Right renal pelvis (tissue), 4 donors: Measurements from ENCODE around the gene RFNG. TPM values are rescaled to one million over a fixed set of nuclear protein-coding genes. Genes with fewer than 3 reads are reported as not detected.

Experiments used
- DNase-seq, 4 donors: peaks; one replicate each; pipeline ENCODE4 v3.0.0-alpha.2; 2013; ENCODE audit warnings: low read depth in 4 of 4, low spot score in 3 of 4, missing footprints in 1 of 4
- polyA plus RNA-seq, 4 donors: library from polyadenylated mRNA; unstranded; fragments of 120-200 nt; gene quantifications; one replicate each; pipeline ENCODE4 v1.2.1, GENCODE V29; 2013; ENCODE audit not compliant: insufficient read length in 4 of 4

The RFNG gene
- polyA plus RNA-seq, 4 donors = 39.7 to 59.1 (median 47.5) TPM

- no peak for DNase-seq
Observed at GRCh38 chr17:82090549-82091263, 39.1 kb upstream of the RFNG start.

DNA sequence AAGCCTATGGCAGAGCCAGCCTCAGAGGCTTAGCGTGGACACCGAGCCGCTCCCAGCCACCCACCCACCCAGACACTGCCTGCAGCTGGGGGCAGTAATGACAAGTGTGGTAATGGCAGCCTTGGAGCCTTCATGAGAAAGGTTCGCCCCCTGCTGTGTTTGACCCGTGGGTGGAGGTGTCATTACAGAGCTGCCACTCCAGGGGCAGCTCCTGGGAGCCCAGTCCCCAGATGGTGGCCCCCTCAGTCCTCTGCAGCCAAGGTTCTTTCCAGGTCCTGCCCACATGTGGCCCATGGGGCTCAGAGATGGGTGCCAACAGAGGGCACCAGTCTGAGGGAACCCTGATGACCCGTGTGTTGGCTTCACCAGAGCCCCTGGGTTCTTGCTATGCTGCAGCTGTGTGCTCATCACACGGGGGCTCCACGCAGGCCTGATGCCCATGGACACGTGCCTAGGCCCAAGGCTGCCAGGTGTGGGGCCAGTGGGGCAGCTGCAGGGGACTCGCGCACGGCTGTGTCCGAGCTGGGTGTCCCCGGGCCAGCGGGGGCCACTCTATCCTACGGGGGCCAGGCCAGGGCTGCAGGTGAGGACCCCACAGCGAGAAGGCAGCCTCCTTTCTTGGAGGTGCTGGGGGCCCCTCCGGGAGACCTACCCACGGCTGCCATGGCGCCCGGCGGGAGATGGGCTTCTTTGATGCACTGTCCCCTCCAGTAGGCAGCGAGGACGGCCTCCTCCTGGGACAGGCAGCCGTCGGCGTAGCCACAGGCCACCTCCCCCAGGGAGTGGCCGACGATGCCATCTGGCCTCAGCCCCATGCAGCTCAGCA lies 38.3 kb upstream of the RFNG start:
- no peak for DNase-seq

- no peak for DNase-seq
Observed at GRCh38 chr17:82088838-82089722, 37.5 kb upstream of the RFNG start.

DNA sequence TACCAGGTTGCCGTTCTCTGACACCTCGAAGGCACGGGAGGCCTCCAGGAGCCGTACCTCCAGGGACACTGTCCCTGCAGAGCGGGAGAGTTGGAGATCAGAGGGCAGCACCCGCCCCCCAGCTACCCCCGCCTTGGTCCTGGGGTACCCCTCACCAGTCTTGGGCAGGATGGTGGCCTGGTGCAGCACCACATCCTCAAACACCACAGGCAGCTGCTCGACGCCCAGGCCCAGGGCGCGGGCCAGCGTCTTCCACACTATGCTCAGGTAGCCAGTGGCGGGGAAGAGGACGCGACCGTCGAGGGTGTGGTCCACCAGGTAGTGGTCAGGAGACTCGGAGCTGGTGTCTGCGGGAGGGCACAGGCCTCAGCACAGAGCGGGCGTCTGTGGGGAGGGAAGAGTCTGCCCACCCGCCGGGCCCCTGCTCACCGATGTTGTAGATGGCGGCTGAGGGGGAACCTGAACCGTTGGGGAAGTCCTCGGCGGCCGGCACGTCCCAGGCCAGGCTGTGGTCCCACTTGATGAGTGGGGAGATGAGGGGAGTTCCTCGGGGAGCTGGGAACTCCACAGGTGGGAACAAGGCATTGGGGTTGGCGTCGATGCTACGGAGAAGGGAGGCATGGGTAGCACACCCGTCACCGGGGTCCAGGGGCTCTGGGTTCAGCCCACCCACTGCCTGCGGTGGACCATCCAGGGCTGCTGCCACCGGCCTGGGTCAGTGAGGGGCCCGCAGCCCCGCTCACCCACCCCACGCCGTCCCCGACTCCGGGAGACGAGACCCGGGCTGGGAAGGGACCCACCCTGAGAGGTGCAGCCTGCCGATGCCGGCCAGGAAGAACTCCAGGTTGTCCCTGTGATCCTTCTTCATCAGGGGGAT lies 36.6 kb upstream of the RFNG start:
- no peak for DNase-seq

DNA sequence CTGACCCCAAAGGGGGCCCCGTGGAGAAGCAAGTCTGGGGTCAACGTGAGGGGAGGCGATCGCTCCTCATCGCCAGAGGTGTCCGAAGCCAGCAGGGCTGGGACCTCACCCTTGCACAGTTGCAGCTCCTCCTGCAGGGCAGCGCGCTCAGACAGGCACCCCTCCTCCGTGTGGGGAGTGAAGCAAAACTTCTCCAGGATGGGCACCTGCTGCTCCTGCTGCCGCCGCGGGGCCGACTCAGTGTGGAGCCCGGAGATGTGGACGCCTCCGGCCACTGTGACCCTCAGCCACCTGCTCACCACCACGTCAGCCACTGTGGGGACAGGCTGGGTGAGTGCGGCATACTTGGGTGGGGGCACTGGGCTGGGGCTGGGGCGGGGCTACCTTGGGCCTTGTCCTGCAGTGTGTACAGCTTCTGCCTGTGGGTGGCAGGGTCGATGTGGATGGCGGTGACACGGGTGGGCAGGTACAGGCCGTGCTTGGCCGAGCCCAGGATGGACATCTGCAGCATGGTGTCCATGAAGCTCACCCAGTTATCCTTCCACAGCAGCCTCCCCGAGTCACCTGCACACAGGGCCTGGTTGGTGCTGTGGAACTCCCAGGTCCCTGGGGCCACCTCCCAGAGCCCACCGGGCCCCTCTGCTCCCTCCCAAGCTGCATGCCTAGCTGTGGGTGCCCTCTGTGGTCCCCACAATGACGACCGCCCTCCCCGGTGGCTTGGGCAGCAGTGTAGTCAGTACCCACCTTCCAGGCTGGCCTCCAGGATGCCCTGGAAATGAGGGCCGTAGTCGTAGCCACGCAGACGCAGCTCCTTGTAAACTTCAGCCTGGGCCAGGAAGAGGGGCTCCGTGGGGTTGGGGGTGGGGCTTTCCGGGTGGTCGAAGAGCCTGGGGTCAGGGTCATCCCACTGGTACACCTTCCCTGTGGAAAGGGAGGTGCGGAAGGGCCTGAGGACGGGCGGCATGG lies 35.6 kb upstream of the RFNG start:
- DNase-seq = no peak

DNA sequence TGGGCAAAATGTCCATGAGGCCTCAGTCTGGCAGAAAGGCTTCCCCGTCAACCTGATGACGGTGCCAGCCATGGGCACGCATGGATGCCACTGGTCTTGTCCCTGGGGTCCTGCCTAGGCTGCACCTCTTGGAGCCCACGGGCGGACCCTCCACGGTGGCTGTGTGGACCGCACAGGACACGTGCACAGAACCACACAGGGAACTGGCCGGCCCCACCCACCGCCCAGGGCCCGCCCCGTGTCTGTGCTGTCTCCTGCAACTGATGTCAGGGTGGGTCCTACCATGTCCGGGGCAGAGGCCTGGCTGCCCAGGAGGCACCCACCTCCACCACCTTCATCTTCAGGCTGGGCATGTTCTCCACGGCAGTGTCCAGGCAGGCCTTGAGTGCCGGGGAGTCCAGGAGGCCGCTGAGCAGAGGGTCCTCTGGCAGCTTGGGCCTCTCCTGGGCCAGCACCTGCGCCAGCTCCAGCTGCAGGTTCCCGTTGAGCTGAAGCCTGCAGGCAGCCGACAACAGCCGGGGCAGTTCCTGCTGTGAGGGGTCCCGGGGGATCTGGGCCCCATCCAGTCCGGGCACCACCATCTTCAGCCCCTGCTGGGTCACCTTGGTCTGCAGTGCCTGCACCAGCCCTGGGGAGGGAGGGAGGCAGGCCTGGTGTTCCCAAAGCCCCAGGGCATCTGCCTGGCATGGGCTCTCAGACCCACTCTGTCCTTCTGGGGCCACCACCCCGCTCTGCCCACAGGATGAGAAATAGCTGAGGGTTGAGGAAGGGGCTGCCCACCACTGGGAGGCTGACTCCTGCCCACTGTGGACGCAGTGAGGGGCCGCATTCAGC lies 34.5 kb upstream of the RFNG start:
- no peak for DNase-seq

- no peak for DNase-seq
Observed at GRCh38 chr17:82085031-82085861, 33.6 kb upstream of the RFNG start.

DNA sequence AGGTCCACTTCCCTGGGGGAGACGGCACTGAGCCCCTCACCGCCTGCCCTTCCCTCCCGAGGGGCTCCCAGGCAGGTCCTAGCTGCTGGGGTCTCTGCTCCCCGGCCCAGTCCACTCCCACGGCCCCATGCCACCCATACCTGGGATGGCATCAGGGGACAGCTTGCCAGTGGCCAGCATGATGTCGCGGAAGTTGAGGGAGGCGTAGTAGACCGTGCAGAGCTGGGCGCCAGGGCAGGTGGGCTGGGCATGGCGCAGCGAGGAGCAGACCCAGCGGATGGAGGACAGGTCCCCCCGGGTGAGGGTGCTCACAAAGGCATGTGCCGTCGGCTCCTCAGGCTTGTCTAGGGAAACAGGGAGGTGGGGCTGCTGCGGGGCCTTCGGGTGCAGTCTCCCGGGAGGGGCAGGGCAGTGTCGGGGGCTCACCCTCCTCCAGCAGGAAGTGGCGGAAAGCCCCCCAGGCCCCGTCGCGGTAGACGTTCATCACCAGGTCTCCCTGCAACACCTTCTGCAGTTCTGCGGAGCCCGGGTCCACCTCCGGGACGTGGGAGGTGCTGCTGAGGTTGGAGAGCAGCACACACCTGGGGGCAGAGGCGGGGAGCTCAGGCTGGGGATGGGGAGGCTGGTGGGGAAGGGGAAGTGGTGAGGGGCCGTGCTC lies 32.9 kb upstream of the RFNG start:
- no peak for DNase-seq

DNA sequence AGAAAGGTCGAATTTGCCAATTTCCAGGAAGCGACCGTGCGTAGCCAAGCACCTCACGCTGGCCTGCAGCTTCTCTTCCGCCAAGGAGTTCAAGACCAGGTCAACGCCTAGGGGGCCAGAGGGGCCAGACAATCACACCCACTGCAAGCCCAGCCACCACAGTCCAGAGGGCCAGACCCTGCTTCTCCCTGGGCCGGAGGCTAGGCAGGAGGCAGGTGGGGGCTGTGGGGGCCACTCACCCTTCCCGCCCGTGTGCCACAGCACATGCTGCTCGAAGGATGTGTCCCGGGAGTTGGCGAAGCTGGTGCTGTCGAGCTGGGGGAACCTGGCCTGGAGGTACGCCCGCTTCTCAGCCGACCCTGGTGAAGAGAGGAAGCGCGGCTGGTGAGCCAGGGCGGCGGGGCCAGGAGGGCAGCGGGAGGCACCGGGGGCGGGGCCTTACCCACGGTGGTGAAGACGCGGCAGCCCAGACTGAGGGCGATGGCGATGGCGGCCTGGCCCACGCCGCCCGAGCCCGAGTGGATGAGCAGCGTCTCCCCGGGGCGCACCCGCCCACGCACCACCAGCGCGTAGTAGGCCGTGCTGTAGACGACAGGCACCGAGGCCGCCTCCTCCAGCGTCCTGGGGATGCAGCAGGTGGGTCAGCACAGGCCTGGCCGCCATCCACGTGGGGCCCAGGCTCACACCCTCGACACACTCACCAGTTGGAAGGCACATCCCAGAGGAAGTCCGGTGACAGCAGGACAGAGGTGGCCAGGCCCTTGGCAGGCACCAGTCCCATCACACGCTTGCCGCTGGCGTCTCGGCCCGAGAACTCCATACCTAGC lies 32.1 kb upstream of the RFNG start:
- no peak for DNase-seq

GRCh38 chr17:82083009-82083408 lies 31.4 kb upstream of the RFNG start:
- DNase-seq = no peak

GRCh38 chr17:82082456-82082855 lies 30.8 kb upstream of the RFNG start:
- no peak for DNase-seq

DNA sequence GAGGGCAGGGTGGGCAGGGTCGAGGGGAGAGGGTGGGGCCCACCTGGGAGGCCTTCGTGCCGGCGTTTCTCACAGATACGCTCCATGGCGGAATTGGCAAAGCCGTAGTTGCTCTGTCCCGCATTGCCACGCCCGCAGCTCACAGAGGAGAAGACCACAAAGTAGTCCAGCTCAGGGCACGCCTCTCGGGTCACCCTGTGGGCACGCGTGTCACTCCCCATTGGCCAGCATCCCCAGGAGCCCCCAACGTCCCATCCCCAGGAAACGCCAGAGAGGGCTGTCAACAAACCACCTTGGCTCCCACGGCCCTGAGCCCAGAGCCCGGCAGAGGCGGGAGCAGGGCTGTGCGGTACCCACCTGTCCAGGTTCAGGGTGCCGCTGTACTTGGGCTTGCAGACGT lies 30.4 kb upstream of the RFNG start:
- no peak for DNase-seq

DNA sequence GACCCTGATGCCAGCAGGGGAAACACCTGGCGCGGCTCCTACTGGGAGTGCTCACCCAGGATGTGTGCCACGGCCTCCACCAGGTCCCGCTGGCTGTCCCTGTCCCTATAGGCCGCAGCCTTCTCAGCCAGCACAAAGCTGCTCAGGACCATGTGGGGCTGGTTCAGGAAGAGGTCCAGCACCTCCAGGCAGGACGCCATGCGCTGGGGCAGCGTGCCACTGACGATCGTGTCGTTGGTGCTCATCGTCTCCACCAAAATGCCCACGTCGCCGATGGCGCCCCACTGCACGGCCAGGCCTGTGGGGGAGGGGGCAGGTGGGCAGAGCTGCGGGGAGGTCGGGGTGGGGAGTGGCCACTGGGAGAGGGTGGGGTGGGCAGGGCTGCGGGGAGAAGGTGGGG lies 29.9 kb upstream of the RFNG start:
- DNase-seq = no peak

DNA sequence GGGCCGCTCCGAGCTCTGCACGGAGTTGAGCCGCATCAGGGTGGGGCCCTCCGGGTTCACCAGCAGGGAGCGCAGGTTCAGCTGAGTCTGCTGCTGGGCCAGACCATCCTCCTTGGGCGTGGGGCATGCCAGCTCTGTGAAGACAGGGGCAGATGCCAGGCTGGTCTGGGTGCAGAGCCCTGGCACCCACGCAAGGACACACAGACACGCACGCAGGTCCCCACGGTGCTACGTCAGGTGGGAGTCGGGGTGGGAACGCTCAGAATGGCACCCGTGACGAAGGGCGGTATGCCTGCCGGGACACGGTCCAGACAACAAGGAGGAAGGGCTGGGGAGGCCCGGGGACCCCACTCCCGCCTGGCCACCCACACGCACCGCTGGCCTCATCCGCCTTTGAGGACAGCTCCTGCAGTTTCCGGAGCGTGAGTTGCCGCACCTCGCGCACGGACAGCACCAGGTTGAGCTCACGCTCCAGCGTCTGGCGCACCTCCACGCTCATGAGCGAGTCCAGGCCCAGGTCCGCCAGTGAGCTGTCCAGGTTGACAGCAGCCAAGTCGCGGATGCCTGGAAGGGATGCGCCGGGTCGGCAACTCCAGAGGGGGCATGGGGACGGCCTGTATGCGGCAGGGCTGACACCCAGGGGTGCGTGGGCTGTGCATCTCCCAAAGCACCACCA lies 29.3 kb upstream of the RFNG start:
- no peak for DNase-seq

GRCh38 chr17:82080048-82080788 lies 28.6 kb upstream of the RFNG start:
- DNase-seq = no peak
